NCI-H128 (cell line): ENCODE measurements around the gene TMED6.

Source experiments
- DNase-seq: peaks from one replicate; lab custom pipeline; 2025; ENCODE audit not compliant: unreplicated experiment; lab: John Stamatoyannopoulos, UW

TMED6 gene

GRCh38 chr16:69324585-69325253, 26.9 kb downstream of the TMED6 start:
- DNase-seq: no peak

- no peak for DNase-seq
Observed at GRCh38 chr16:69324013-69324531, 27.5 kb downstream of the TMED6 start.

GRCh38 chr16:69323415-69323814, 28.2 kb downstream of the TMED6 start:
- no peak for DNase-seq

GRCh38 chr16:69322343-69322742, 29.2 kb downstream of the TMED6 start:
- no peak for DNase-seq

- no peak for DNase-seq
Observed at GRCh38 chr16:69321080-69321479, 30.5 kb downstream of the TMED6 start.

GRCh38 chr16:69320740-69321073, 30.9 kb downstream of the TMED6 start:
- no peak for DNase-seq

GRCh38 chr16:69319826-69320739, 31.5 kb downstream of the TMED6 start:
- DNase-seq: no peak

GRCh38 chr16:69319381-69319780, 32.2 kb downstream of the TMED6 start:
- DNase-seq: no peak

GRCh38 chr16:69318911-69319289, 32.7 kb downstream of the TMED6 start:
- no peak for DNase-seq

GRCh38 chr16:69318177-69318910, 33.2 kb downstream of the TMED6 start:
- no peak for DNase-seq

- no peak for DNase-seq
Observed at GRCh38 chr16:69316595-69317034, 35.0 kb downstream of the TMED6 start.

- DNase-seq: no peak
Observed at GRCh38 chr16:69315486-69316311, 35.9 kb downstream of the TMED6 start.

GRCh38 chr16:69314534-69314933, 37.1 kb downstream of the TMED6 start:
- no peak for DNase-seq

- no peak for DNase-seq
Observed at GRCh38 chr16:69313469-69313868, 38.1 kb downstream of the TMED6 start.

GRCh38 chr16:69311533-69312387, 39.8 kb downstream of the TMED6 start:
- no peak for DNase-seq

- peak; percentile 84 for DNase-seq
Observed at GRCh38 chr16:69310653-69311532, 40.7 kb downstream of the TMED6 start, which contains the start of gene VPS4A. VPS4A (plus strand) TSS chr16:69311350; CDS start chr16:69311512, 162 bp downstream.

- no peak for DNase-seq
Observed at GRCh38 chr16:69309316-69309715, 42.3 kb downstream of the TMED6 start.

- DNase-seq: no peak
Observed at GRCh38 chr16:69307856-69308255, 43.7 kb downstream of the TMED6 start.

GRCh38 chr16:69307091-69307490, 44.5 kb downstream of the TMED6 start:
- DNase-seq: no peak
